ENCODE results near the gene MCC.
"Not testable (repeated sequence)": the region's sequence is repeated elsewhere in the genome, so short reads cannot be mapped to it uniquely, and the experiment has no call there.

Gene MCC

DNA sequence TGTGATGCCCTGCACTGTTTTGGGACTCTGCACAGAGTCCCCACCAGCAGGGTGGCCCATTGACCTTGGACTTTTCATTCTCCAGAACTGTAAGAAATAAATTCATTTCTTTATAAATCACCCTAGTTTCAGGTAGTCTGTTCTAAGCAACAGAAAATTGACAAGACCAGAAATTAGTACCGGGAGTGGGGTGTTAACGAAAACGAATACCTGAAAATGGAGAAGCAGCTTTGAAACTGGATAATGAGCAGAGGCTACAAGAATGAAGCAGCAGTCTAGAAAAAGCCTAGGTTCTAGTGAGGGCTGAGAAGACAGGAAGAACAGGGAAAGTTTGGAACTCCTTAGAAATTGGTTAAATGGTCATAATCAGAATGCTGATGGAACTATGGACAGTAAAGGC is 2.1 kb upstream of the MCC start:
- Histone ChIP-seq H3K9me3 (ENCODE audit: control insufficient read depth, insufficient read depth, low read depth, low read length) (peaks cover 27% of the 10 kb centered on the region), H3K4me3 (ENCODE audit: low read depth, low read length) (no peak overlapping the region), H3K36me3 (ENCODE audit: control insufficient read depth, insufficient read depth, low read length) (no peaks in the 10 kb centered on the region), H3K4me1 (ENCODE audit: control insufficient read depth, insufficient read depth, low read length) (no peaks in the 10 kb centered on the region), H3K9ac (ENCODE audit: low read length) (no peak overlapping the region), H3K27me3 (ENCODE audit: control insufficient read depth, insufficient read depth, low read length) (peaks cover 44% of the 10 kb centered on the region), H3K27ac (ENCODE audit: low read depth, low read length) (no peak overlapping the region)

DNA sequence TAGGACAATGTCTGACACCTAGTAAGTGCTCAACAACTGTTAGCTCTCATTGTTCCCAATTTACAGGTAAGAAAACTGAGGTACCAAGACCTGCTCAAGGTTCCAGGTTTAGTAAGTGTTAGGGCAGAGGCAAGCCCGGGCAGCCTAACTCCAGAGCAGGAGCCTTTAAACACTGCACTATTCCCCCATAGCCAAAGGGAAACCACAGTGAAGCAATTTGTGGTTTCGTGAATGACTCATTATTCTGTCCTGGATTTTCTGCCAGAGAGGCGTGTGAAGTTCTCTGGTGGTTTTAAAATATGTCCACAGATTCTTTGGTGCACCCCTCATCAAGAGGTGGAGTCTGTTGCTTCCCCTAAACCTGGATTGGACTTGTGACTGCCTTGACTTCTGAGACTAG is 1.0 kb upstream of the MCC start:
- Histone ChIP-seq H3K27me3 (ENCODE audit: control insufficient read depth, insufficient read depth, low read length) (peaks cover 46% of the 10 kb centered on the region), H3K4me1 (ENCODE audit: control insufficient read depth, insufficient read depth, low read length) (no peaks in the 10 kb centered on the region), H3K27ac (ENCODE audit: low read depth, low read length) (no peak overlapping the region), H3K36me3 (ENCODE audit: control insufficient read depth, insufficient read depth, low read length) (no peaks in the 10 kb centered on the region), H3K9ac (ENCODE audit: low read length) (no peak overlapping the region), H3K9me3 (ENCODE audit: control insufficient read depth, insufficient read depth, low read depth, low read length) (peaks cover 27% of the 10 kb centered on the region), H3K4me3 (ENCODE audit: low read depth, low read length) (no peak overlapping the region)

DNA sequence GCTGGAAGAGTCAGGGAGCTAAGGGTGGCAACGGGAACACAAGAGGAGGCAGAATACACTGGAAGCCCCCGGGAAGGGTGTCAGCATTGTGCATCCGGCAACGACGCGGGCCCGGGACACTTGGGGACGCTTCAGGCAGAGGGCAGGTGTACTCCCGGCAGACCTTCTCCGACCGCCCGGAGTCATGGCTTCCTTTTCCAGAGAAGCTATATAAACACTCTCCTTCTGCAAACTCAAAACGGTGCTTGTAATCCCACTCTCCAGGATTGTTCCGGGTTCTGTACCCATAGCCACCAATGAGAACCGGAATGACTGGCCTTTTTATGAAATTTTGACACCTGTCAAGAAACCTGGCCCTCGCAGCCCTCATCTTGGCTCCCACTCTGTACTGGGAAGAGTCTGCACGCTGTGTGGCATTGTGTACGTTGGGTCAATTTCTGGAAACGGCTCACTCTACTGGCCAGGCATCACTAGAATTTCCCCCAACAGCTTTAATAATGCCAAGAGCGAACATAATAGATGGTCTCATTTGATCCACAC is 462 bp upstream of the MCC start:
- H3K27me3 ChIP-seq (ENCODE audit: control insufficient read depth, insufficient read depth, low read length) = peaks cover 46% of the 10 kb centered on the region
- H3K9me3 ChIP-seq (ENCODE audit: control insufficient read depth, insufficient read depth, low read depth, low read length) = peaks cover 27% of the 10 kb centered on the region
- no peak overlapping the region for H3K9ac ChIP-seq (ENCODE audit: low read length)
- no peaks in the 10 kb centered on the region for H3K36me3 ChIP-seq (ENCODE audit: control insufficient read depth, insufficient read depth, low read length)
- no peak overlapping the region for H3K27ac ChIP-seq (ENCODE audit: low read depth, low read length)
- H3K4me3 ChIP-seq (ENCODE audit: low read depth, low read length) = peak overlapping the region; percentile 87
- H3K4me1 ChIP-seq (ENCODE audit: control insufficient read depth, insufficient read depth, low read length) = no peaks in the 10 kb centered on the region

DNA sequence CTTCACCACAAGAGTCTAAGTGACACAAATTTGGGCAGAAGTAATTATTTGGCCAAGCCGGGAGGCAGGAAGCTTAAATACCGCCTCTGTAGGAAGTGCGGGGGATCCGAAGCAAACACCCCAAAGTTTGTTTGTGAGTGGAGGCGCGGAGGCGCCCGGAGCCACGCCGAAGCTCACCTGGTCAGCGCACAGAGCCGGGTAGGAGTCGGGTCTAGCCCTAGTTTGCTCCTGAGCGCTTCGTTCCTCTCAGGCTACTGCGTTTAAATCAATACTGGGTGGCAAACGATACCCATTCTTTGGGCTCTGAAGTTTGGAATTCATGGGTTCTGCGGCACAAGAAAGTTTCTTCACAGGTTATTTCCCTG is 855 bp downstream of the MCC start:
- Histone ChIP-seq H3K36me3 (ENCODE audit: control insufficient read depth, insufficient read depth, low read length) (no peaks in the 10 kb centered on the region), H3K4me3 (ENCODE audit: low read depth, low read length) (peak overlapping the region; percentile 87), H3K27me3 (ENCODE audit: control insufficient read depth, insufficient read depth, low read length) (peaks cover 46% of the 10 kb centered on the region), H3K27ac (ENCODE audit: low read depth, low read length) (no peak overlapping the region), H3K9ac (ENCODE audit: low read length) (peak overlapping the region; percentile 54), H3K4me1 (ENCODE audit: control insufficient read depth, insufficient read depth, low read length) (no peaks in the 10 kb centered on the region), H3K9me3 (ENCODE audit: control insufficient read depth, insufficient read depth, low read depth, low read length) (peaks cover 26% of the 10 kb centered on the region)

DNA sequence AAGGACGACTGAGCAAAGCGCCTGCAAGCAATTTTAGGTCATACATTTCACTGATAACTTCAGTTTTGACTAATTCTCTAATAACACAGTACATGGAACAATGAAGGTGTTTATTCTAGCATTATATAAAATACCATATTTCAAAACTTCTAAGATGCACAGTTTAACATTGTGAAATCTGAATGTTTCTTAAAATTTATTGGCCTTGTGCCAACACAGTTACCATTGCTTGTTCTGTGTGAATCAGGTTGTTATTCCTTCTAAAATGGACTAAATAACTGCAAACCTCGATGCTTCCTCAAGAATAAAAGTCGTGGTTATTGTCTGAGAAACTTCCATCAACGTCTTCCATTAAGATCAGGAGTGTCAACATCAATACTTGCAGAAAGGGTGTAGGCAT is 8.0 kb downstream of the MCC start:
- Histone ChIP-seq H3K4me3 (ENCODE audit: low read depth, low read length) (no peak overlapping the region), H3K9ac (ENCODE audit: low read length) (no peak overlapping the region), H3K36me3 (ENCODE audit: control insufficient read depth, insufficient read depth, low read length) (no peaks in the 10 kb centered on the region), H3K27ac (ENCODE audit: low read depth, low read length) (no peak overlapping the region), H3K4me1 (ENCODE audit: control insufficient read depth, insufficient read depth, low read length) (no peaks in the 10 kb centered on the region), H3K9me3 (ENCODE audit: control insufficient read depth, insufficient read depth, low read depth, low read length) (no peaks in the 10 kb centered on the region), H3K27me3 (ENCODE audit: control insufficient read depth, insufficient read depth, low read length) (peaks cover 1% of the 10 kb centered on the region; the same call in 1 of the 2 replicates)

DNA sequence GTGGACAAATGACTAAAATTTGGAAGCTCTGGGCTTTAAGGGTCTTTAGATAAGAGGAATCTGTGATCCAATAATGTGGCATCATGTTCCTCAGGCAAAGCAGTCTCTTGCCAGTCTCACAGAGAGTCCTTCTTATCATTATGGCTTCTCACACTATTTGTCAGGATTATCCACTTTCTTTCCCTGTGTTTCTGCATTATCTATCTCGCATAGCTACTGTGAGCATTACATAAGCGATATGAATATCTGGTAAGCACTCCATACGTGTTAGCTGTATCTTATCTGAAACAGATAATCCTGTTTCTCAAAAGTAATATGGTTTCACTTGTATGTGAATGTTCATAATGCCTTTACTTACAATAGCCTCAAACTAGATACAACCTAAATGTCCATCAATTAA is 9.6 kb downstream of the MCC start:
- no peak overlapping the region for H3K27ac ChIP-seq (ENCODE audit: low read depth, low read length)
- no peaks in the 10 kb centered on the region for H3K4me1 ChIP-seq (ENCODE audit: control insufficient read depth, insufficient read depth, low read length)
- H3K27me3 ChIP-seq (ENCODE audit: control insufficient read depth, insufficient read depth, low read length) = no peaks in the 10 kb centered on the region
- H3K4me3 ChIP-seq (ENCODE audit: low read depth, low read length) = no peak overlapping the region
- no peak overlapping the region for H3K9ac ChIP-seq (ENCODE audit: low read length)
- H3K36me3 ChIP-seq (ENCODE audit: control insufficient read depth, insufficient read depth, low read length) = no peaks in the 10 kb centered on the region
- H3K9me3 ChIP-seq (ENCODE audit: control insufficient read depth, insufficient read depth, low read depth, low read length) = no peaks in the 10 kb centered on the region

DNA sequence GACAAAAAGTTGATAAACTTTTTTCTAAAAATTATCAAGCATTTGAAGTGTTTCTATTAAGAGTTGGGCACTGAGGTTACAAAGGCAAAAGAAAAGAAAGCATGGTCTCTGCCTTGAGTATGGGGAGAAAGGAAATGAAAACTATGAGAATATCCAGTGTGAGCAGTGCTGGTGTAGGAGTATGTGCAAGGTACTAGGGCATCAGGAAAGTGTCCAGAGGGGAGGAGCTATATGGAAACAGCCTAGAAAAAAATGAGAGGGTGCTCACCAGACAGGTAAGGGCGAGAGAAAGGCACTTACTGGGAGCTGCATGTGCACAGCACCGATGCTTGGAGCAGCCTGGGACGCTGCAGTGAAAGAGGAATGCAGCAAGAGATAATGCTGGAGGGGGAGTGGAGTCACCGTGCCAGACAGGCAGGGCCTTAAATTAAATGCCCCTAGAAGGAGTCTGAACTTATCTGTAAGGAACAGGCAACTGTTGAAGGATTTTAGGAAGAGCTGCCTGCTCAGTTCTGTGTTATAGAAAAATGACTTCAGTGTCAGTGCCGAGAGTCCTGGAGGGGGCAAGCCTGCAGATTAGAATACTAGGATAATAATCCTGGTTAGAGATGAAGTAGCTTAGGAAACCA is 14.0 kb downstream of the MCC start:
- peaks cover 16% of the 10 kb centered on the region for H3K9me3 ChIP-seq (ENCODE audit: control insufficient read depth, insufficient read depth, low read depth, low read length)
- H3K36me3 ChIP-seq (ENCODE audit: control insufficient read depth, insufficient read depth, low read length) = no peaks in the 10 kb centered on the region
- no peak overlapping the region for H3K4me3 ChIP-seq (ENCODE audit: low read depth, low read length)
- no peaks in the 10 kb centered on the region for H3K4me1 ChIP-seq (ENCODE audit: control insufficient read depth, insufficient read depth, low read length)
- H3K9ac ChIP-seq (ENCODE audit: low read length) = no peak overlapping the region
- no peaks in the 10 kb centered on the region for H3K27me3 ChIP-seq (ENCODE audit: control insufficient read depth, insufficient read depth, low read length)
- H3K27ac ChIP-seq (ENCODE audit: low read depth, low read length) = no peak overlapping the region

DNA sequence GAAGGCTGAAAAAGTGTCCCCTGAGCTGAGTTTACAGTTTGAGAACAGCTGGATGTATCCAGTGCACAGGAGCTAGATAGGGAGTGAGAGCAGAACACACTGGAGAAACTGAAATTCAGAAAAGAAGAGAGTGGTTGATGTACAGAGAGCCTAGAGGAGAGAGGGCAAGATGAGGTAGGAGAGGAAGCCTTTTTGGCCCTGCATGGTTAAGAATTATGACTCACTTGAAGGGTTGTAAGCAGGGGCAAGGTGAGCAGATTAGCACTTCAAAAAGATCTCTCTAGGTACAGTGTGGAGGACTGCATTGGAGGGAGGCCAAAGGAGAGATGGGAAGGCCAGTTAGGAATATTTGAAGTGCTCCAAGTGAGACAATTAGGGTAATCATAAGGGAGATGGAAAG is 25.2 kb downstream of the MCC start:
- Histone ChIP-seq H3K4me1 (ENCODE audit: control insufficient read depth, insufficient read depth, low read length) (no peaks in the 10 kb centered on the region), H3K27me3 (ENCODE audit: control insufficient read depth, insufficient read depth, low read length) (no peaks in the 10 kb centered on the region), H3K4me3 (ENCODE audit: low read depth, low read length) (no peak overlapping the region), H3K9me3 (ENCODE audit: control insufficient read depth, insufficient read depth, low read depth, low read length) (no peaks in the 10 kb centered on the region), H3K9ac (ENCODE audit: low read length) (no peak overlapping the region), H3K27ac (ENCODE audit: low read depth, low read length) (no peak overlapping the region), H3K36me3 (ENCODE audit: control insufficient read depth, insufficient read depth, low read length) (no peaks in the 10 kb centered on the region)

DNA sequence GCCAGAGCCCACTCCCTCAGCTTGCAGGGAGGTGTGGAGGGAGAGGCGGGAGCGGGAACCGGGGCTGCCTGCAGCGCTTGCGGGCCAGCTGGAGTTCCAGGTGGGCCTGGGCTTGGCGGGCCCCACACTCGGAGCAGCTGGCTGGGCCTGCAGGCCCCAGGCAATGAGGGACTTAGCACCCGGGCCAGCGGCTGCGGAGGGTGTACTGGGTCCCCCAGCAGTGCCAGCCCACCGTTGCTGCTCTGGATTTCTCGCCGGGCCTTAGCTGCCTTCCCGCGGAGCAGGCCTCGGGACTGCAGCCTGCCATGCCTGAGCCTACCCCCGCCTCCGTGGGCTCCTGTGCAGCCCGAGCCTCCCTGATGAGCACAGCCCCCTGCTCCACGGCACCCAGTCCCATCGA is 31.1 kb downstream of the MCC start:
- not testable (repeated sequence) for H3K27ac ChIP-seq (ENCODE audit: low read depth, low read length); H3K4me1 ChIP-seq (ENCODE audit: control insufficient read depth, insufficient read depth, low read length); H3K9me3 ChIP-seq (ENCODE audit: control insufficient read depth, insufficient read depth, low read depth, low read length); H3K9ac ChIP-seq (ENCODE audit: low read length); H3K4me3 ChIP-seq (ENCODE audit: low read depth, low read length); H3K27me3 ChIP-seq (ENCODE audit: control insufficient read depth, insufficient read depth, low read length); H3K36me3 ChIP-seq (ENCODE audit: control insufficient read depth, insufficient read depth, low read length)

DNA sequence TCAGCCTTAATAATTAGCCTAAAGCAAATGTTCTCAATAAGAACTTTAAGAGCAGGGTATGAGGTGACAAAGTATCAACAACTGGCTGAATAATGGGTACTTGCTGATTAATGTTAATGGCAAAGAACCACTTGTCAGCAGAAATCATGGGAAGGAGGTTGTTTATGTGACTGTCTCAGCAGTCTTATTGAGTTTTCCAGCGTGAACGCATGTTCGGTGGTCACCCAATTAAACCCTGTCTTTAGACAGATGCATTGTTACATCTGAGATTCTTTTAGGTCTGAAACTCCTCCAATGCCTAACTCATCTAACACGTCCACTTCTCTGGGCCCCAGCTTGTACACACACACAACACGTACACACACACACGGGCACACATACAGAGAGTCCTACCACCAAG is 35.3 kb downstream of the MCC start:
- Histone ChIP-seq H3K27me3 (ENCODE audit: control insufficient read depth, insufficient read depth, low read length) (no peaks in the 10 kb centered on the region), H3K27ac (ENCODE audit: low read depth, low read length) (no peak overlapping the region)

DNA sequence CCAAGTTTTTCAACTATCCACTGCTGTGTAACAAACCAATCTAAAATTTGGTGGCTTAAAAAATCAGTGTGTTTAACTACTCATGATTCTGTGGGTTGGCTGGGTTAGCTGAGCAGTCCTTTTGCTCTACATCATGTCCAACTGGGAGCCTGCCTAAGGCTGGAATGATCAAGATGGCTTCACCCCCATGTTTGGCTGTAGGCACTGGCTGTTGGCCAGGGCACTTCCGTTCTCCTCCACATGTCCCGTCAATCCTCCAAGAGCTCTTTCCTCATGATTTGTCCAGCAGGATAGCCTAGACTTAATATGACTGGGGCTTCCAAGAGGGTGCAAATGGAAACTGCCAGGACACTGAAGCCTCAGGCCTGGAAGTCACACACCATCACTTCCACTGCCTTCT is 36.5 kb downstream of the MCC start:
- Histone ChIP-seq H3K36me3 (ENCODE audit: control insufficient read depth, insufficient read depth, low read length) (no peaks in the 10 kb centered on the region), H3K4me3 (ENCODE audit: low read depth, low read length) (no peak overlapping the region), H3K9me3 (ENCODE audit: control insufficient read depth, insufficient read depth, low read depth, low read length) (no peaks in the 10 kb centered on the region), H3K27ac (ENCODE audit: low read depth, low read length) (no peak overlapping the region), H3K9ac (ENCODE audit: low read length) (no peak overlapping the region), H3K27me3 (ENCODE audit: control insufficient read depth, insufficient read depth, low read length) (no peaks in the 10 kb centered on the region), H3K4me1 (ENCODE audit: control insufficient read depth, insufficient read depth, low read length) (no peaks in the 10 kb centered on the region)

More for the DNA sequence above, 35.3 kb downstream of the MCC start:
- no peak overlapping the region for H3K9ac ChIP-seq (ENCODE audit: low read length)
- no peaks in the 10 kb centered on the region for H3K36me3 ChIP-seq (ENCODE audit: control insufficient read depth, insufficient read depth, low read length)
- no peak overlapping the region for H3K4me3 ChIP-seq (ENCODE audit: low read depth, low read length)
- H3K4me1 ChIP-seq (ENCODE audit: control insufficient read depth, insufficient read depth, low read length) = no peaks in the 10 kb centered on the region
- no peaks in the 10 kb centered on the region for H3K9me3 ChIP-seq (ENCODE audit: control insufficient read depth, insufficient read depth, low read depth, low read length)

DNA sequence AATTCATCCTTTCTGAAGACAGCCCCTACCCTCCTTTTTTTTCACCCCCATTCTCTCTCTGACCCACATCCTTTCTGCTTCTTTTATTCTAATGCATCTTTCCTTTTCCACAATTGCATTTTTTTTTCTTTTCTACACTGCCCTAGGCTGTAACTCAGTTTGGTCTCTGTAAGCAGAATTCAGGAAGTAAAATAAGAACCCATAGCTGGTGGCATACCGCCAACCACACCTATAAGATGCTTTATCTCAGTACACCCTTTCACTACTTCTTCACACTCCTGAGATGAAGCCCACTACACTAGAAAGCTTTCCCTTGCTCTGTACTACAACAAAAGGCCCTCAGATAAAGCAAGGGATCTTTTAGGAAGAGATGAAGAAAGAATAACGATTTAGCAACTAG is 37.3 kb downstream of the MCC start:
- Histone ChIP-seq H3K27me3 (ENCODE audit: control insufficient read depth, insufficient read depth, low read length) (no peaks in the 10 kb centered on the region), H3K4me3 (ENCODE audit: low read depth, low read length) (no peak overlapping the region), H3K36me3 (ENCODE audit: control insufficient read depth, insufficient read depth, low read length) (no peaks in the 10 kb centered on the region), H3K9ac (ENCODE audit: low read length) (no peak overlapping the region), H3K4me1 (ENCODE audit: control insufficient read depth, insufficient read depth, low read length) (no peaks in the 10 kb centered on the region), H3K27ac (ENCODE audit: low read depth, low read length) (no peak overlapping the region), H3K9me3 (ENCODE audit: control insufficient read depth, insufficient read depth, low read depth, low read length) (no peaks in the 10 kb centered on the region)

Data from HUES6 (cell line).